Subcutaneous preadipocyte (primary cell): Measurements from ENCODE around the gene BRCA2. TPM values are rescaled to one million over a fixed set of nuclear protein-coding genes. Genes with fewer than 3 reads are reported as not detected.

Experiments used
- small RNA-seq: library from RNA; depleted of rRNA; stranded (forward); fragments of <200 nt; gene quantifications from one replicate; pipeline ENCODE3, GENCODE V24; 2012
- total RNA-seq: library from RNA; depleted of rRNA; stranded (reverse); fragments of >200 nt; gene quantifications from 2 replicates; pipeline ENCODE4 v1.2.3, GENCODE V29; 2012

The BRCA2 gene, protein sequence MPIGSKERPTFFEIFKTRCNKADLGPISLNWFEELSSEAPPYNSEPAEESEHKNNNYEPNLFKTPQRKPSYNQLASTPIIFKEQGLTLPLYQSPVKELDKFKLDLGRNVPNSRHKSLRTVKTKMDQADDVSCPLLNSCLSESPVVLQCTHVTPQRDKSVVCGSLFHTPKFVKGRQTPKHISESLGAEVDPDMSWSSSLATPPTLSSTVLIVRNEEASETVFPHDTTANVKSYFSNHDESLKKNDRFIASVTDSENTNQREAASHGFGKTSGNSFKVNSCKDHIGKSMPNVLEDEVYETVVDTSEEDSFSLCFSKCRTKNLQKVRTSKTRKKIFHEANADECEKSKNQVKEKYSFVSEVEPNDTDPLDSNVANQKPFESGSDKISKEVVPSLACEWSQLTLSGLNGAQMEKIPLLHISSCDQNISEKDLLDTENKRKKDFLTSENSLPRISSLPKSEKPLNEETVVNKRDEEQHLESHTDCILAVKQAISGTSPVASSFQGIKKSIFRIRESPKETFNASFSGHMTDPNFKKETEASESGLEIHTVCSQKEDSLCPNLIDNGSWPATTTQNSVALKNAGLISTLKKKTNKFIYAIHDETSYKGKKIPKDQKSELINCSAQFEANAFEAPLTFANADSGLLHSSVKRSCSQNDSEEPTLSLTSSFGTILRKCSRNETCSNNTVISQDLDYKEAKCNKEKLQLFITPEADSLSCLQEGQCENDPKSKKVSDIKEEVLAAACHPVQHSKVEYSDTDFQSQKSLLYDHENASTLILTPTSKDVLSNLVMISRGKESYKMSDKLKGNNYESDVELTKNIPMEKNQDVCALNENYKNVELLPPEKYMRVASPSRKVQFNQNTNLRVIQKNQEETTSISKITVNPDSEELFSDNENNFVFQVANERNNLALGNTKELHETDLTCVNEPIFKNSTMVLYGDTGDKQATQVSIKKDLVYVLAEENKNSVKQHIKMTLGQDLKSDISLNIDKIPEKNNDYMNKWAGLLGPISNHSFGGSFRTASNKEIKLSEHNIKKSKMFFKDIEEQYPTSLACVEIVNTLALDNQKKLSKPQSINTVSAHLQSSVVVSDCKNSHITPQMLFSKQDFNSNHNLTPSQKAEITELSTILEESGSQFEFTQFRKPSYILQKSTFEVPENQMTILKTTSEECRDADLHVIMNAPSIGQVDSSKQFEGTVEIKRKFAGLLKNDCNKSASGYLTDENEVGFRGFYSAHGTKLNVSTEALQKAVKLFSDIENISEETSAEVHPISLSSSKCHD (N-terminal part only)
- 10.3 and 17.0 TPM in 2 replicates for total RNA-seq

DNA sequence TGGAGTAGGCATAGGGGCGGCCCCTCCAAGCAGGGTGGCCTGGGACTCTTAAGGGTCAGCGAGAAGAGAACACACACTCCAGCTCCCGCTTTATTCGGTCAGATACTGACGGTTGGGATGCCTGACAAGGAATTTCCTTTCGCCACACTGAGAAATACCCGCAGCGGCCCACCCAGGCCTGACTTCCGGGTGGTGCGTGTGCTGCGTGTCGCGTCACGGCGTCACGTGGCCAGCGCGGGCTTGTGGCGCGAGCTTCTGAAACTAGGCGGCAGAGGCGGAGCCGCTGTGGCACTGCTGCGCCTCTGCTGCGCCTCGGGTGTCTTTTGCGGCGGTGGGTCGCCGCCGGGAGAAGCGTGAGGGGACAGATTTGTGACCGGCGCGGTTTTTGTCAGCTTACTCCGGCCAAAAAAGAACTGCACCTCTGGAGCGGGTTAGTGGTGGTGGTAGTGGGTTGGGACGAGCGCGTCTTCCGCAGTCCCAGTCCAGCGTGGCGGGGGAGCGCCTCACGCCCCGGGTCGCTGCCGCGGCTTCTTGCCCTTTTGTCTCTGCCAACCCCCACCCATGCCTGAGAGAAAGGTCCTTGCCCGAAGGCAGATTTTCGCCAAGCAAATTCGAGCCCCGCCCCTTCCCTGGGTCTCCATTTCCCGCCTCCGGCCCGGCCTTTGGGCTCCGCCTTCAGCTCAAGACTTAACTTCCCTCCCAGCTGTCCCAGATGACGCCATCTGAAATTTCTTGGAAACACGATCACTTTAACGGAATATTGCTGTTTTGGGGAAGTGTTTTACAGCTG is at the start of gene BRCA2, which contains the start of gene ZAR1L:
BRCA2 (plus strand) TSS at position 271 of the 790 bp plus-strand sequence. CDS start 953 bp downstream, outside the sequence.
ZAR1L (minus strand) TSS at position 126 of the 790 bp plus-strand sequence. CDS start 3,438 bp downstream, outside the sequence.

DNA sequence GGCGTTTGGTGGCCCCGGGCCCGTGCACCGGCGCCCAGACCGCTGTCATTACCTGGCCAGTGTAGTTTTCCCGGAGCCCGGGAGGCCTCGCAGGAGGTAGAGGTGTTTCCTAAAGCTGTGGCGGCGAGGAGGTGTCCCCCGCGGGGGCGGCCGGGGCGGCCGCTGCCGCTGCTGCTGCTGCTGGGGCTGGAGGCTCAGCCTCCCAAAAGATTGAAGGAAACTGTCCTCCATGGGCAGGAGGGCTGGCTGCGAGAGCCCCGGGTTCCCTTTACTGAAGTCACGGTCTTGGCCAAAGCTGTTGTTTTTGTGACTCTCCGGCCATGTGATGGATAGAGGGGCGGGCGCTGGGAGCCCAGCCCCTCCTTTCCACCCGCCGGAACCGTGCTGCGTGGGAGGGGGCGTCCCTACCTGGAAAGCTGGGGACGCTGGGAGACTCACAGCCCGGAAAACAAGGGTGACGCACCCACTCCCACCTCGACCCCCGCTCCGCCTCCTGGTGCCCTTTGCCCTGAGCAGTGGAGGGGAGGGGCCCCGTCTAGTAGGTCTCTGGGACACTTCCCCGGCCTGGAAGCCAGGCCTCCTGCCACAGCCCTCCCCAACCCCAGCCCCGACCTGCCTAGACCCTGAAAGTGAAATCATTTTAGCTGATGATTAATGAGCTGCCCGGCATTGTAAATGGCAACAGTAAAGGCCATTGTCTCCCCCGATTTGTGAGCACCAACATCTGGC is 112.7 kb downstream of the BRCA2 start, which contains the start of gene N4BP2L1:
N4BP2L1 (minus strand) TSS at position 279 of the 729 bp plus-strand sequence; CDS start at position 231, 48 bp downstream.

Small RNA genes within 50 kb of the gene (small RNA-seq; reads per million reads assigned to genes)
- not detected for gene RF00190

Other genes with a start within 250 kb of the BRCA2 start
- gene ZAR1L, start 145 bp upstream of the BRCA2 start, total RNA-seq, result not detected in 2 replicates
- 0.98 and 1.5 TPM in 2 replicates for gene N4BP2L1, start 112.6 kb downstream of the BRCA2 start, total RNA-seq
- gene N4BP2L2, start 223.3 kb downstream of the BRCA2 start, total RNA-seq, result 70.2 and 77.6 TPM in 2 replicates